Effector CD4-positive, alpha-beta T cell (primary cell): ENCODE measurements around the gene PNKD.
A peak's percentile ranks its signal among the peaks of the same experiment; 100 is the strongest.
"Not testable (repeated sequence)": the region's sequence is repeated elsewhere in the genome, so short reads cannot be mapped to it uniquely, and the experiment has no call there.

Experiments
- DNase-seq: peaks from one replicate; pipeline ENCODE4 v3.0.0-alpha.2; 2020

Gene PNKD

GRCh38 chr2:218293715-218294429 is 23.6 kb downstream of the PNKD start:
- no peak for DNase-seq

DNA sequence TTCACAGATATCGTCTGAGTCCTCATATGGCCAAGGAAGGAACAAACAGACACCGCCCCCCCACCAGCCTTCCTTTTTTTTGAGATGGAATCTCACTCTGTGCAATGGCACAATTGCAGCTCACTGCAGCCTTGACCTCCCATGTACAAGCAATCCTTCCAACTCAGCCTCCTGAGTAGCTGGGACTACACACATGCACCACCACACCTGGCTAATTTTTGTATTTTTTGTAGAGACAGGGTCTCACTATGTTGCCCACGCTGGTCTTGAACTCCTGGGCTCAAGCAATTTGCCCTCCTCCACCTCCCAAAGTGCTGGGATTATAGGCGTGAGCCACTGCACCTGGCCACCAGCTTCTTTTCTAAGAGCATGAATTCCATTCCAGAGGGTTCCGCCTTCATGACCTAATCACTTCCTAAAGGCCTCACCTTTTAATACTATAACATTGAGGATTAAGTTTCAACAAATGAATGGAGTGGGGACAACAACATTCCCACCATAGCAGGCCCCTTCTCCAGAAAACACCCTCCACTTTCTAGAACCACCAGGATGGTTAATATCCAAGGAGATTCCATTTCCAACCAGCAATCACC is 24.2 kb downstream of the PNKD start:
- no peak for DNase-seq

- DNase-seq, result no peak
These were observed 24.7 kb downstream of the PNKD start for GRCh38 chr2:218295029-218295428.

DNA sequence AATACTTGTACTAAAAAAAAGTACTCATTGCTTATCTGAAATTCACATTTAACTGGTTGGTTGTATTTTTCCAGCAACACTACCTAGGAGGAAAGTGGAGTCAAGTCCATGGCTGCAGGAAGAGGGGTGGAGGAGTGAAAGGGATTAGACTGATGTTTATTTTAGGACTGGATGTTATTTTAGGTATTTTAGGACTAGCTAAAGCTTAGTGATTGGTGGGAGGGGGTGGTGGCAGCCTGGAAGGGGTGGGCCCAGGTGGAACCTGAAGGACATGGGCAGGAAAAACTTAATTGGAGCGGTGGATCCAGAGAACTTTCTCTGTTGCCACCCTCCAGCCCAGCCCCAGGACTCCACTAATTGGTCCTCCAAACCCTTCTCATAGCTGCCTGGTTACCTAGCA is 25.9 kb downstream of the PNKD start:
- no peak for DNase-seq

DNA sequence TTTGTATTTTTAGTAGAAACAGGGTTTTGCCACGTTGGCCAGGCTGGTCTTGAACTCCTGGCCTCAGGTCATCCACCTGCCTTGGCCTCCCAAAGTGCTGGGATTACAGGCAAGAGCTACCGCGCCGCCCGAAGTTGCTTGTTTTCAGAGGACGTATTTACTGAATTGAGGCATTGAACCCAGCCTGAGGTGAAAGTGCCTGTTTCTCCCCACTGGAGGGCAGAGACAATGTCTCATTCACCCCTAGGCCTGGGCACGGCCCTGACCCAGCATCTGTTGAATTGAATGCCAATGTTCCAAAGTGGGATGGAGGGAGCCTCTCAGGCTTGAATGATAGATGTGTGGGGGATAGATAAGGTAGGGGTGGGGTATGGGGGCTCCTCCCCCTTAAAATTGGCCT is 26.5 kb downstream of the PNKD start:
- no peak for DNase-seq

GRCh38 chr2:218298314-218298875 is 28.1 kb downstream of the PNKD start:
- DNase-seq, result no peak

GRCh38 chr2:218300141-218300540 is 29.8 kb downstream of the PNKD start:
- DNase-seq, result no peak

GRCh38 chr2:218301176-218301819 is 31.0 kb downstream of the PNKD start:
- peak; percentile 88 for DNase-seq

DNA sequence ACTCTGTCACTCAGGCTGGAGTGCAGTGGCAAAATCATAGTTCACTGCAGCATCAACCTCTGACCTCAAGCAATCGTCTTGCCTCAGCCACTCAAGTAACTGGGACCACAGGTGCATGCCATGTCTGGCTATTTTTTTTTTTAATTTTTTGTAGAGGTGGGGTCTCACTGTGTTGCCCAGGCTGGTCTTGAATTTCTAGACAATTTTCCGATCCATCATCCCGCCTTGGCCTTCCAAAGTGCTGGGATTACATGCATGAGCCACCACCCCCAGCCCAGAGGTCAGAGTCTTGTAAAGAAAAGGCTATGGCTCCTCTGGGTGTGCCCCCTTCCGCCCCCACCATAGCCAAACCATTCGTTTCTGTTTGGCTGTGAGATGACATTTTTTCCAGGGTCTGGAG is 35.1 kb downstream of the PNKD start:
- DNase-seq, result no peak

- no peak for DNase-seq
These were observed 36.0 kb downstream of the PNKD start for GRCh38 chr2:218306184-218306920.

DNA sequence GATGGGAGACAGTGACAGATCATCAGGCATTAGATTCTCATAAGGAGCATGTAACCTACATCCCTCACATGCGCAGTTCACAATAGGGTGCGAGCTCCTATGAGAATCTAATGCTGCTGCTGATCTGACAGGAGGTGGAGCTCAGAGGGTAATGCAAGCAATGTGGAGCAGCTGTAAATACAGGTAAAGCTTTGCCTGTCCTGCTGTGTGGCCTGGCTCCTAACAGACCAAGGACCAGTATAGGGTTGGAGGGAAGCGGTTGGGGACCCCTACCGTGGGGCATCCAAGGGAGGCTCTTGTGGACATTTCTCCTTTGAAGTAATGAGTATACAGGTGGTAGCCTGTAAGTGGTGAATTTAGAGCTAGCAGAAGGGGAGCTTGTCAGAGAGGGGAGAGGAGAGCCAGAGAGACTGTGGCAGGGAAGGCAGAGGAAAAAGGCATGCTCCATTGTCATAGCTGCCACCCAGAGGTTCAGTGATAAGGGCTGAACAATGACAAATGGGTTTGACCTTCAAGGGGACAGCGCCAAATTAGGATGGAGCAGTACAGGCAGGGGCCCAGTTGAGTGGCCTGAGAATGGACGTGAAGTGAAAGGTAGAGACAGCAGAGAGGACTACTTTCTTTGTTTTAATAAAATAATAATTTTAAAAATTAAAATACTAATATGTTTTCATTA is 37.2 kb downstream of the PNKD start:
- no peak for DNase-seq

DNA sequence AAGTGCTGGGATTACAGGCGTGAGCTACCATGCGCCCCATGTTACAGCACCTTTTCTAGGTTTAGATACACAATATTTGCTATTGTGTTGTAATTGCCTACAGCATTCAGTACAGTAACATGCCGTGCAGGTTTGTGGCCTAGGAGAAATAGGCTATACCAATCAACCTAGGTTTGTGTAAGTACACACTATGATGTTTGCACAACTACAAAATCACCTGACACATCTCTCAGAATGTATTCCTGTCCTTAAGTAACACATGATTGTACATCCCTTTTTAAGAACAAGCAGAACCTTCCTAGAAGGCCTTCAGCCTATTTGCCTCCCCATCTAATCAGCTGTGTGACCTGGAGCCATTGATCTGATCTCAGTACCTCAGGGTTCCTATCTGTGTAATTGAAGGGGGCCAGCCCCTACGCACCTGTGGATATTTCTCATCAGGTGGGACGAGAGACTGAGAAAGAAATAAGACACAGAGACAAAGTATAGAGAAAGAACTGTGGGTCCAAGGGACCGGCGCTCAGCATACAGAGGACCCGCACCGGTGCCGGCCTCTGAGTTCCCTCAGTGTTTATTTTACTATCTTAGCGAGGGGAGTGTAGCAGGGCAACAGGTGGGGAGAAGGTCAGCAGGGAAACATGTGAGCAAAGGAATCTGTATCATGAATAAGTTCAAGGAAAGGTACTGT is 40.7 kb downstream of the PNKD start:
- DNase-seq, result no peak

DNA sequence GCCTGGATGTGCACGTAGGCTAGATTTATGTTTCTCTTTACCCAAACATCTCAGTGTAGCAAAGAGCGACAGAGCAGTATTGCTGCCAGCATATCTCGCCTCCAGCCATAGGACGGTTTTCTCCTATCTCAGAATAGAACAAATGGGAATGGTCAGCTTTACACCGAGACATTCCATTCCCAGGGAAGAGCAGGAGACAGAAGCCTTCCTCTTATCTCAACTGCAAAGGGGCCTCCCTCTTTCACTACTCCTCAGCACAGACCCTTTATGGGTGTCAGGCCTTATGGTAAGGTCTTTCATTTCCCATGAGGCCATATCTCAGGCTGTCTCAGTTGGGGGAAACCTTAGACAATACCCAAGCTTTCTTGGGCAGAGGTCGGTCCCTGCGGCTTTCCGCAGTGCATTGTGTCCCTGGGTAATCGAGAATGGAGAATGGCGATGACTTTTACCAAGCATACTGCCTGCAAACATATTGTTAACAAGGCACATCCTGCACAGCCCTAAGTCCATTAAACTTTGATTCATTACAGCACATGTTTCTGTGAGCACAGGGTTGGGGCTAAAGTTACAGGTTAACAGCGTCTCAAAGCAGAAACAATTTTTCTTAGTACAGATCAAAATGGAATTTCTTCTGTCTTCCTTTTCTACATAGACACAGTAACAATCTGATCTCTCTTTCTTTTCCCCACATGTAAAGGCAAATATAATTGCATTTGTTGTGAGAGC is 41.4 kb downstream of the PNKD start:
- not testable (repeated sequence) for DNase-seq

DNA sequence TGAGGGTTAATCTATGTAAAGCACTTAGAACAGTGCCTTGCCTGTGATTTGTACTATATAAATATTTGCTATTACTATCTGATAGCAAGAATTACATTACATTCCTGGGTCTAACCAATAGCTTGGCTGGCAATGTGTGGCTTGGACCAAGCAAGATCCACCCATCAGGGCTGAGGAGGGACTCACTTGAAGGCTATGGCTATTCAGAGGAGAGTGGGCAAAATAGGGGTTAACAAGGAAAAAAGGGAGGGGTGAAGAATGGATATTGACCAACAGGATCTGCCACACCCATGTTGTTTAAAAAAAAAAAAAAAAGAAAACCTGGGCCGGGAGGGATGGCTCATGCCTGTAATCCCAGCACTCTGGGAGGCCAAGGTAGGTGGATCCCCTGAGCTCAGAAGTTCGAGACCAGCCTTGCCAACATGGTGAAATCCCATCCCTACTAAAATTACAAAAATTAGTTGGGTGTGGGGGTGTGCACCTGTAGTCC is 42.0 kb downstream of the PNKD start:
- no peak for DNase-seq

- DNase-seq, result no peak
These were observed 43.0 kb downstream of the PNKD start for GRCh38 chr2:218313356-218313755.

- not testable (repeated sequence) for DNase-seq
These were observed 44.4 kb downstream of the PNKD start for GRCh38 chr2:218314764-218315163.

DNA sequence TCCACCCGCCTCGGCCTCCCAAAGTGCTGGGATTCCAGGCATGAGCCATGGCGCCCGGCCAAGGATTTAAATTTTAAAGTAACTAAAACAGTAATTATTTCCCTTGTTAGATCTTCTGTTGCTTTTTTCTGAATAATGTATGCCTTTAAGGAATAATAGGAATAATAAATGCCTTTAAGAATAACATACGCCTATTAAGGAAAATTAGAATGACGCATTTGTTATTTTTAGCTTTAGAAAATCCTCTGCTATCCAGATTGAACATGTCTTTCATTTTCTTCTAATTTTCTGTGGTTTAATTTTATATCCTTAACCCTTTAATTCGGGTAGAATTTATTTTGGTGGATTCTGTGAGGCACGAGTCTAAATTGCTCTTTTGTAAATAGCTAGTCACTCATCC is 45.1 kb downstream of the PNKD start:
- no peak for DNase-seq

GRCh38 chr2:218317303-218317630 is 46.9 kb downstream of the PNKD start:
- DNase-seq, result no peak

- DNase-seq, result no peak
These were observed 47.5 kb downstream of the PNKD start for GRCh38 chr2:218317835-218318234.

- DNase-seq, result no peak
These were observed 47.9 kb downstream of the PNKD start for GRCh38 chr2:218318241-218318640.

DNA sequence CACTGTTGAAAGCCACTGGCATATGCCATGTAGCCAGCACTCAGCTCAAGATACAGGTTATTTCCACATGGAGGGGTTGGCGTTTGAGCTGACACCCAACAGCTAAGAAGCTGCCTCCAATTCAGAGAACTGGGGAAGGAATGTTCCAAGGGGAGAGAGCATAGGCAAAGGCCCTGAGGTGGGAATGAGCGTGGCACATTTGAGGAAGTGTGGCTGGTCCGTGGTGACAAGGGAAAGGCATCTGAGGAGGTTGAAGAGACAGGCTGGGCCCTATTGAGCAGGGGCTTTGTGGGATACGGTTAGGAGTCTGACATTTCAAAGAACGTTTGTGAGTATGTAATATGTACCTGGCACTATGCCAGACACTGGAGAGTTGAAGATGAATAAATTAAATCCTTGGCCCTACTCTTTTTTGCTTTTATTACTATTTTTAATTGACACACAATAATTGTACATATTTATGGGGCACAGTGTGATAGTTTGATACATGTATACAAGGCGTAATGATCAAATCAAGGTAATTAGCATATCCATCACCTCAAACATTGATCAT is 49.6 kb downstream of the PNKD start:
- no peak for DNase-seq
